Adipocyte (in vitro differentiated cells): ENCODE measurements around the gene MRPS11.

Source experiments
- DNase-seq: peaks from one replicate; pipeline ENCODE4 v3.0.0-alpha.2; 2015; ENCODE audit warnings: low read depth
- H3K27me3 ChIP-seq: replicated peaks from 2 replicates; pipeline ENCODE4 v1.7.0; 2013; ENCODE audit warnings: mild to moderate bottlenecking, low read length, moderate library complexity; ENCODE audit not compliant: control insufficient read depth, insufficient read depth
- H3K36me3 ChIP-seq: 2 replicates; pipeline ENCODE4 v1.7.0; 2013; ENCODE audit warnings: low read length, mild to moderate bottlenecking, moderate library complexity; ENCODE audit not compliant: control insufficient read depth, insufficient read depth, severe bottlenecking
- H3K4me1 ChIP-seq: 2 replicates; pipeline ENCODE4 v1.7.0; 2013; ENCODE audit warnings: mild to moderate bottlenecking, low read length, moderate library complexity; ENCODE audit not compliant: control insufficient read depth, insufficient read depth
- H3K4me3 ChIP-seq: 2 replicates; pipeline ENCODE4 v1.7.0; 2013; ENCODE audit warnings: mild to moderate bottlenecking, low read length, moderate library complexity
- H3K9ac ChIP-seq: 2 replicates; pipeline ENCODE4 v1.7.0; 2013; ENCODE audit warnings: mild to moderate bottlenecking, low read length, moderate library complexity
- H3K9me3 ChIP-seq: 2 replicates; pipeline ENCODE4 v1.7.0; 2013; ENCODE audit warnings: mild to moderate bottlenecking, low read length, moderate library complexity; ENCODE audit not compliant: control insufficient read depth

MRPS11 gene

DNA sequence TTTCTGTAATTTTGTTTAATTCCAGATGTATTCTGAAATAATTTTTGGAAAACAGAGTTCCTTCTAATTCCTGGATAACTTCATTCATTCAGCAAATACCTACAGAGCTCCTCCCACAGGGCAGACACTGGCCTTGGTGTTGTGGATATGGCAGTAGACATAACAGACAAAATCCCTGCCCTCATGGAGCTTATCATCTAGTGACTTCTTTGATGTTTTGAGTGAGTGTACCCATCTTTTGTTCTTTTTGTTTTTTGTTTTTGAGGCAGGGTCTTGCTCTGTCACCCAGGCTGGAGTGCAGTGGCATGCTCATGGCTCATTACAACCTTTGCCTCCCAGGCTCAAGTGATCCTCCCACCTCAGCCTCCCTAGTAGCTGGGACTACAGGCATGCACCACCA, 57.9 kb downstream of the MRPS11 start:
- no peaks in the 10 kb centered on the region for H3K9me3 ChIP-seq
- H3K9ac ChIP-seq: no peak overlapping the region
- H3K36me3 ChIP-seq: peaks cover 31% of the 10 kb centered on the region

DNA sequence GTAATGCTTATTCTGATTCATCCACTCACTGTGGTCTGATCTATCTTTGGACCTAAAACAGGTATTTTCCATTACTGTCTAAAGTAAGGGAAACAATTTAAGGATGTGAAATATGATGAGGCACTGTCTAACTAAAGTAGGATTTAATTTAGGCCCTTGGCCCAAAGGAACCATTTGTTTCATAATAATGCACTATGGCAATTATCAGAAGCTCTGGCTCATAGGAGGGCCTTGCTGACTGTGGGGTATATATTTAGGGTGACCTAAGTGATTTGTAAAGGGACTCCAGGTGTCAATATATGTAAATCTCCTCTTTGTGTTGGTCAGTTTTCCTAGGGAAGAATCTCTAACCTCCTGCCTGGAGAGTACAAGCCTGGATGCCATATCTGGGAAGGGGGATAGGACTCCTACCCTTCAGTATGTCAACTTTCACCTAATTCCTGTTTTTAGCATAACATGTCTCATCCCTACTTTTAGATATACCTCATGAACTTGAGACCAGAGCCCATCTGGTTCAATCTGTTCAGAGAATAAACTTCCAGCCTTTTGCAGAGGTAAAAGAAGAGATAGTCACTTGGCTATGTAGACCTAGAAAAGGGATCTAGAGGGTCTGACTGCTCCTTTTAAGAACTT, 58.9 kb downstream of the MRPS11 start:
- H3K9ac ChIP-seq: no peak overlapping the region
- H3K36me3 ChIP-seq: peaks cover 40% of the 10 kb centered on the region
- no peaks in the 10 kb centered on the region for H3K4me1 ChIP-seq
- H3K9me3 ChIP-seq: no peaks in the 10 kb centered on the region
- H3K4me3 ChIP-seq: no peak overlapping the region
- DNase-seq: no peak
- H3K27me3 ChIP-seq: no peaks in the 10 kb centered on the region

More for the DNA sequence above, 57.9 kb downstream of the MRPS11 start:
- no peak for DNase-seq
- no peak overlapping the region for H3K4me3 ChIP-seq
- H3K27me3 ChIP-seq: no peaks in the 10 kb centered on the region
- H3K4me1 ChIP-seq: no peaks in the 10 kb centered on the region

DNA sequence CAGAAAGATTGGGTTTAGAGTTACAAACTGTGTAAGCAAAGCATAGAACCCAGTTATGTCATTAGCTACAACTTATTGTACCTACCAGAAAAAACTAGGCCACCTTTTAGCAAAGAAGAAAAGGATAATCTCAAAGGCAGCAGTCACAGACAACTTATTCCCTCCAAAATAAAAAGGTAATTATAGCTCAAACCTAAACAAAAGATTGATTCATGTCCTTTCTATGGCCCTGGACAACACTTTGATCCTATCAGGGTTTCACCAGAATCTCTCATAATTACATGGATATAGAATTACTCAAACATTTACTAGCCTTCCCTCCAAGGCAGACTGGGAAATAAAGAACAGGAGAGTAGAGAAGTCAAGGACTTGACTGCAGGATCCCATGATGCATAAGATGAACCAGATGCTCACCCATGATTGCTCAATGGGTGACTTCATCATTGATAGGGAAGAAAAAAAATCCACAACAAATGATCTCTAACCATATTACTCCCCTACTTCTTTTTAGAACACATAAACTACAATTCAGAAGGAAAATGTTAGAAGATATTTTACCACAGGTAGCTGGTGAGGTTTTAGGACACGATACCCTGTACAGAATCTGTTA, 61.6 kb downstream of the MRPS11 start:
- peaks cover 36% of the 10 kb centered on the region for H3K36me3 ChIP-seq
- H3K9me3 ChIP-seq: no peaks in the 10 kb centered on the region
- H3K9ac ChIP-seq: no peak overlapping the region
- DNase-seq: peak; percentile 35
- no peak overlapping the region for H3K4me3 ChIP-seq
- no peaks in the 10 kb centered on the region for H3K4me1 ChIP-seq
- no peaks in the 10 kb centered on the region for H3K27me3 ChIP-seq
